ENCODE results near the gene PKP3. TPM values are rescaled to one million over a fixed set of nuclear protein-coding genes. Genes with fewer than 3 reads are reported as not detected.
"Not testable (repeated sequence)": the region's sequence is repeated elsewhere in the genome, so short reads cannot be mapped to it uniquely, and the experiment has no call there.

Gene PKP3
- total RNA-seq, 2 donors from 2014 or later = 0.12 TPM; not detected in 1

DNA sequence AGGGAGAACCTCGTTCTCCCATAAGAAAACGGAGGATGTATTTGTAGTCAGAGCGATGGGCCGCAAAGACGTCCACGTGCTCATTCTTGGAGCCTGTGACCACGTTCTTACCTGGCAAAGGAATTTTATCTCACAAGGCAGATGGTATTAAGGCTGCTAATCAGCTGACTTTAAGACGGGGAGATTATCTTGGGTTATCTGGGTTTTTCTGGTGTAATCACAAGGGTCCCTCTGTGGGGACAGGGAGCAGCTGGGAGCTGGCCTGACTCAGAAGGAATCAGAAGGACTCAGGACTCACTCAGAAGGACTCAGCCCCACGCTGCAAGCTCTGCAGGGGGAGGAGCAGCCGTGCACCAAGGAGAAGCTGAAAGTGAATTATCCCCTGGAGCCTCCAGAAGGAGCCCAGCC is 28.2 kb downstream of the PKP3 start:
- no peaks in the 10 kb centered on the region for H3K9me3 Mint-ChIP-seq
- DNase-seq (ENCODE audit: low spot score in 2 of 2) = peak in 1 of 2 donors; percentile 2
- peaks cover 6 to 7% of the 10 kb centered on the region in 2 donors for H3K36me3 Mint-ChIP-seq
- ATAC-seq = no peak
- H3K27ac Mint-ChIP-seq = no peak overlapping the region

DNA sequence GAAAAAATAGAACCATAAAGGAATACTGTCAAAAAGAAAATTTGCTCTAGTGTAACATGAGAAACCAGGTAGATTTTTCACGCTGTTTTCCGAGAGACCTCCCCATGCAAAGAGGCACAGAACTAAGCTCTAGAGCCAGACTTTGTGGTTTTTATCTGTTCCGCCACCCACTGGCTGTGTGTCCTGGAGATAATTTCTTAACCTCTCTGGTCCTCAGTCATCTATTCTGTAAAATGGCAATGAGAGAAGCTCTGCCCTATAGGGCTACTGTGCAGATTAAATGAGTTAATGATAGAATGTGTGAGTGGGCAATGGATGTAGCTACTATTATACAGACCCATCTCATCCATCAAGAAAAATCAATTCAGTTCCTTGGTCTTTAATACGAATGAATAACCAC is 30.2 kb downstream of the PKP3 start:
- Mint-ChIP-seq H3K9me3 (no peaks in the 10 kb centered on the region), H3K27ac (no peak overlapping the region), H3K36me3 (peaks cover 6 to 7% of the 10 kb centered on the region in 2 donors)
- no peak for ATAC-seq
- DNase-seq (ENCODE audit: low spot score in 2 of 2) = no peak

DNA sequence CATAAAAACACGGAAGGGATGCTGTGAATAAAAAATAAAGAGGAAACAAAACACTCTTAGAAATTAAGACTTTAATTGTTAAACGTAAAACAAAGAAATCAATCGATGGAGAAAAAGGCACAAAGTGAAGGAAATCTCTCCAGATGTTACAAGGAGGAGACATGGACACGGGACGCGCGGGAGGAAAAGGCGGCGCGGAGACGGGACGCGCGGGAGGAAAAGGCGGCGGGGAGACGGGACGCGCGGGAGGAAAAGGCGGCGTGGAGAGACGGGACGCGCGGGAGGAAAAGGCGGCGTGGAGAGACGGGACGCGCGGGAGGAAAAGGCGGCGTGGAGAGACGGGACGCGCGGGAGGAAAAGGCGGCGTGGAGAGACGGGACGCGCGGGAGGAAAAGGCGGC is 30.8 kb downstream of the PKP3 start:
- H3K36me3 Mint-ChIP-seq; DNase-seq (ENCODE audit: low spot score in 2 of 2); H3K9me3 Mint-ChIP-seq; H3K27ac Mint-ChIP-seq; ATAC-seq: not testable (repeated sequence)

DNA sequence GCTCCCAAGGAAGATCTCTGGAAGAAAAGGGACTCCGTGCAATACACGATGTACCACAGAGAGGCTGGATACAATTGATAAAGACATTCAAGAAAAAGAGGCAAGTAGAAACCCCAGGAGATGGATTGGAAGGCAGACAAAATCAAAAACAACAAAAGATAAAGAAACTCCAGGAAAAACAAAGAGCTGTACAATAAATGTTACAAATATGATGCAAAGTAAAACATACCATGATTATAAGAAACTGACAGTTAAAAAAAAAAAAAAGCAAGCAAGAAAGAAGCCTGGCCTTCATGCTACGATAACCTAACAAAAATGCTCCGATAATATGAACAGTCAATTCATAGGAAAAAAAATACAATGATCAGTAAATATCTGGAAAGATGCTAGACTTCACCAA is 31.3 kb downstream of the PKP3 start:
- ATAC-seq = no peak
- no peak overlapping the region for H3K27ac Mint-ChIP-seq

DNA sequence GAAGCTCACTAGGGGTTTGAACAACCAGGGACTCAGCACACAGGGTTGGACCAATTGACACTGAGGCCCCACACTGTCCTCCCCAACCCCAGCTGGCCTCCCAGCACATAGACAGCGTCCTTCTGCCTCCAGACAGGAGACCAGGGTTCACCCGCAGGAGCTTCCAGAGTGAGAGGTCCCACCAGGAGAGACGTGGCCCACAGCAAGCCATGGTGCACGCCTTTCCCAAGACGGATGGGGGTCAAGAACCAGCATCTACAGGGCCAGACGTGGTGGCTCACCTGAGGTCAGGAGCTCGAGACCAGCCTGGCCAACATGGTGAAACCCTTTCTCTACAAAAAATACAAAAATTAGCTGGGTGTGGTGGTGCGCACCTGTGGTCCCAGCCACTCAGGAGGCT is 32.8 kb downstream of the PKP3 start:
- no peak overlapping the region for H3K27ac Mint-ChIP-seq

More for the DNA sequence above, 31.3 kb downstream of the PKP3 start:
- no peak for DNase-seq (ENCODE audit: low spot score in 2 of 2)
- no peaks in the 10 kb centered on the region for H3K9me3 Mint-ChIP-seq
- peaks cover 6 to 7% of the 10 kb centered on the region in 2 donors for H3K36me3 Mint-ChIP-seq

DNA sequence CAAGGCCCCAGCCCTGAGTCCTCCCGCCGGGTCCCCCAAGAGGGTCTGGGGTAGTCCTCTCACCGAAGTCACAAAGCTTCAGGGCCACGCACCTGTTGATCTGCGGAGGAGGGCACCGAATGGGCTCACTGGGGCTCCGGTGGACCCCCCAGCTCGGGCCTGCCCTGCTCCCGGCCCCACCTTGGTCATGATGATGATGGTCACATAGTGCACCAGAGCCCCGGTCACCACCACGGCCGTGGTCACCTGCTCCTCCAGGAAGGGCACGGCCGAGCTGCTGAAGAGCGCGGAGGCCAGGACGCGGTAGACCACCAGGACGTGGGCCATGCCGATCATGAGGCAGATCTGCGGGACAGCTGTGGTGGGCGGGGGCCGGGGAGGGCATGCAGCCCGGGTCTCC is 34.3 kb downstream of the PKP3 start:
- DNase-seq (ENCODE audit: low spot score in 2 of 2) (peak in 1 of 2 donors; percentile 42), ATAC-seq (no peak)
- Mint-ChIP-seq H3K36me3 (peaks cover 6 to 7% of the 10 kb centered on the region in 2 donors), H3K27ac (no peak overlapping the region), H3K9me3 (no peaks in the 10 kb centered on the region)

More for the DNA sequence above, 32.8 kb downstream of the PKP3 start:
- Mint-ChIP-seq H3K9me3 (no peaks in the 10 kb centered on the region), H3K36me3 (peaks cover 6 to 7% of the 10 kb centered on the region in 2 donors)
- no peak for DNase-seq (ENCODE audit: low spot score in 2 of 2)
- ATAC-seq = no peak

DNA sequence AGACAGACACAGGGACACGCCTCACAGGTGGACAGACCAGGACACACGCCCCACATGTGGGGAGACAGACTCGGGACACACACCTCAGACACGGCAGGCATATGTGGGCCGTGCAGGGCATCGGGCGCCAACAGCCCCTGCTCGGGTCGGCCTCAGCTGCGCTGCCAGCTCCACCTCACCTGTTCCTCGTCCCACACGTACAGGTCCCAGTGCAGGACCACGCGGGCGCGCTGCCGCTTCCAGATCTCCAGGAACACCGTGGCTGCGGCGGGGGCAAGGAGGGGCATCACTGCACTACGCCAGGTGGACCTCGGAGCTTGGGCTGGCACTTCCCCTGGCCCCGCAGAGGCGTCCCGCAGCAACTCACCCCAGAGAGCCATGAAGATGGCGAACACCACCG is 35.4 kb downstream of the PKP3 start:
- peak in 1 of 2 donors; percentile 47 for DNase-seq (ENCODE audit: low spot score in 2 of 2)
- no peak overlapping the region for H3K27ac Mint-ChIP-seq
- ATAC-seq = no peak
- H3K36me3 Mint-ChIP-seq = peaks cover 4% of the 10 kb centered on the region in 2 donors
- no peaks in the 10 kb centered on the region for H3K9me3 Mint-ChIP-seq

DNA sequence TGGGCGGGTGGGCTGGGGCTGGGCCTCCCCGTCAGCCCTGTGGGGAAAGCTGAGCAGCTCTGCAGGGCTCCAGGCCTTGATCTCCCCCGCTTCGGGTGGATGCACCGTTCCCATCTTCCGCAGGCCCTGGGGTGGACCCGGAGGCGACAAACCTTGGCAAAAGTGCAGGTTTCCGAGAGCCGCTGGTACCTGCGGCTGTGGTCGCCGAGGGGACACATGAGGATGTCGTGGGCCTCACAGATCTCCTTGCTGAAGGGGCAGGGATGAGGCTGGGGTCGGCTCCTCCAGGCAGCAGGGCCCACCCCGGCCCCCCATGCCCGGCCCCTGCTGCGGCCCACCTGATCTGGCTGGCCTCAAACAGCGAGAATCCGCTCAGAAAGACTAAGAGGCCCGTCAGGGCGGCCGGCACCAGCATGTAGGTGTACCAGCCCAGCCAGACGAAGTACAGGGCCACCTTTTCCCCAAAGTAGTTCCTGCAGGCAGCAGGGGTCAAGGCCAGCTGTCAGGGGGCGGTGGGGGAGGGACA is 36.0 kb downstream of the PKP3 start:
- peak in 1 of 2 donors; percentile 44 for DNase-seq (ENCODE audit: low spot score in 2 of 2)
- H3K27ac Mint-ChIP-seq = no peak overlapping the region
- peak in 1 of 2 donors; percentile 26 for ATAC-seq

DNA sequence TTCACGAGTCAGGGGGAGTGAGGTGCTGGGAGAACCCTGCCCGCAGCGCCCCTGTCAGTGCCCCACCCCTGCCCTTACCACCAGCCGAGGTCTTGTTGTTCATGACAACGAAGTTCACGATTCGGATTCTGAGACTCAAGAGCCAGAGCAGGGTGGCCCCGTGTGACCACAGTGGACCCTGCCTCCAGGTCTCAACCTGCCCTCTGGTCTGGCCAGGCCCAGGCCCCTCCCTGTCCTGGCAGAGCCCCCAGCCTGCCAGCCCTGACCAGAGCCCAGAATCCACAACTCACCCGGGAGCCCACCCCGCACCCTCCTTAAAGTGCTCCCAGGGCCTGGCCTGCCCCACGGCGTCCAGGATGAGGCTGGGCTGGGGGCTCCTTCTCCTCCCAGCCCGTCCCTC is 37.9 kb downstream of the PKP3 start:
- DNase-seq (ENCODE audit: low spot score in 2 of 2) (peak in 1 of 2 donors; percentile 50), ATAC-seq (no peak)
- H3K27ac Mint-ChIP-seq = no peak overlapping the region
- H3K9me3 Mint-ChIP-seq = no peaks in the 10 kb centered on the region
- H3K36me3 Mint-ChIP-seq = no peaks in the 10 kb centered on the region

More for the DNA sequence above, 36.0 kb downstream of the PKP3 start:
- no peaks in the 10 kb centered on the region for H3K9me3 Mint-ChIP-seq
- H3K36me3 Mint-ChIP-seq = no peaks in the 10 kb centered on the region

DNA sequence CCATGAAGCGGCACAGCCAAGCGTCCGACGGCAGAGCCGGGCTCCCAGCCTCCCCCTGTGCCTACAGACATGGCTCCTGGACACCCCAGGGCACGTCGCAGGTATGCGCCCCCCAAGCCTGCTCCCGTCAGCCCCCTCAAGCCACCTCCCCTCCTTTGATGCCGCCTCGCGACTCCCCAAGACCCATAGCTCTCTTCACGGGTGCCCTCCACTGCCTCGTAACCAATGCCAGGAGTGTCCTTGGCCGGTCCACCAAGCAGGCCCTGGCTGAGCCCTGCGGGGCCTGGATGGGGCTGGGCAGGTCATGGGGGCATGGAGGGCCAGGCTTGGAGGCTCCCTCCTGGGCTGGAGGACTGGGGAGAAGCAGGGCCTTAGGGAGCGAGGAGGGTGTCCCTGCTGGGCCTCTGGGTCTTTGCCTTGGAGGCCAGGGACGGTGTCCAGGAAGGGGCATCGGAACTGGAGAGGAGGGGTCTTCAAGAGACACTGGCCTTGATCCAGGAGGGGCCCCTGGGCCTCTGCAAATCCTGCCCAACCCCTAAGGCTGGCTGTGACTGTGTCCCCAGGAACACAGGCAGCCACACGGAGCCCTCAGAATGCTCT is 38.6 kb downstream of the PKP3 start:
- no peaks in the 10 kb centered on the region for H3K9me3 Mint-ChIP-seq
- ATAC-seq (no peak), DNase-seq (ENCODE audit: low spot score in 2 of 2) (peak in 1 of 2 donors; percentile 50)
- no peak overlapping the region for H3K27ac Mint-ChIP-seq
- no peaks in the 10 kb centered on the region for H3K36me3 Mint-ChIP-seq

DNA sequence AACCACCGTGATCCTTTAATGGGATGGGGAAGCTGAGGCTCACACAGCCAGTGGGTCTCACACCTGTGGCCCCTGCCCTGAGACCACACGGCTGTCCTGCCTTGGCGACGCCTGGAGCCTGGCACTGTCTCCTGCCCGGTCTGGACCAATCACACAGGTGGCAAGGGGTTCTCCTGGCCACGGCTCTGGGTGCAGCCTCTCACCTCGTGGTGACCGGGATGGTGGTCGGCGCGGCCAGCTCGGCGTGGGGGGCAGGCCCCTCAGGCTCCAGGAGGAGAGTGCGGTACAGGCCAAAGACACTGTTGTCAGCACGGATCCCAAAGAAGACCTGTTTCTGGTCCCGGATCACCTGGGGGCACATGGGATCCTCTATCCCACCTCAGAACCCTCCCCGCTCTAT is 39.1 kb downstream of the PKP3 start:
- H3K27ac Mint-ChIP-seq = no peak overlapping the region
- H3K9me3 Mint-ChIP-seq = no peaks in the 10 kb centered on the region
- no peaks in the 10 kb centered on the region for H3K36me3 Mint-ChIP-seq
- ATAC-seq (no peak), DNase-seq (ENCODE audit: low spot score in 2 of 2) (peak in 1 of 2 donors; percentile 34)

DNA sequence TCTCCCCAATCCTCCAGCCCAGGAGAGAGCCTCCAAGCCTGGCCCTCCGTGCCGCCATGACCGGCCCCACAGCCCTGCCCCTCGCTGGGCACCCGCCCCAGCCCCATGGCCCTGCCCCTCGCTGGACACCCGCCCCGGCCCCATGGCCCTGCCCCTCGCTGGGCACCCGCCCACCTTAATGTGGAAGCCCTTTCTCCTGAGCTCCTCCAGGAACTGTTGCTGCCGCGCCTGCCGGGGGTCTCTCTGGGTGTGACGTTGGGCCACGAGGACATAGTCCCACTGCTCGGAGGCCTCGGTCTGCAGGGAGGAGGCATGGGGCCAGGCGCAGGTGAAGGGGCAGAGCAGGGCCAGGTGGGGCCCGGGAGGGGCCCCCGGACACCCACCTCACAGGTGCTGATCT is 39.6 kb downstream of the PKP3 start:
- ATAC-seq = no peak
- no peaks in the 10 kb centered on the region for H3K9me3 Mint-ChIP-seq
- H3K36me3 Mint-ChIP-seq = no peaks in the 10 kb centered on the region
- H3K27ac Mint-ChIP-seq = no peak overlapping the region
- peak in 1 of 2 donors; percentile 51 for DNase-seq (ENCODE audit: low spot score in 2 of 2)

DNA sequence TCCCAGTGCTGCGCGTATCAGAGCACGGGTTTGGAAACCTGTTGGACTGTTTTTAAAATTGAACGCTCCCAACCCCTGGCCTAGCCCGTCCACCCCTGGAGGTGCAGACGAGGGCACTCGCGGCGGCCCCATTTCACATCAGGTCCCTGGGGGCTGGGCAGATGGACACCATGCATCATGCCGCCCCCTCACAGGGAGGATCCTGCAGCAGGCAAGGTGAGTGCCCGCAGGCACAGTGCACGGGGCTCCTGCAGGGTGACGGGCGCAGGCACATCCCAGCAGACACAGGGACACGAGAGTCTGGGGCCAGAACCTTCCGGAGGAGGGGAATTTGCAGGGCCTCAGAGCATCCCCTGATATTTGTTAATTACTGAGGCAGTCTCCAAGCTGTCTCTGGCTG is 40.5 kb downstream of the PKP3 start:
- H3K27ac Mint-ChIP-seq = no peak overlapping the region

DNA sequence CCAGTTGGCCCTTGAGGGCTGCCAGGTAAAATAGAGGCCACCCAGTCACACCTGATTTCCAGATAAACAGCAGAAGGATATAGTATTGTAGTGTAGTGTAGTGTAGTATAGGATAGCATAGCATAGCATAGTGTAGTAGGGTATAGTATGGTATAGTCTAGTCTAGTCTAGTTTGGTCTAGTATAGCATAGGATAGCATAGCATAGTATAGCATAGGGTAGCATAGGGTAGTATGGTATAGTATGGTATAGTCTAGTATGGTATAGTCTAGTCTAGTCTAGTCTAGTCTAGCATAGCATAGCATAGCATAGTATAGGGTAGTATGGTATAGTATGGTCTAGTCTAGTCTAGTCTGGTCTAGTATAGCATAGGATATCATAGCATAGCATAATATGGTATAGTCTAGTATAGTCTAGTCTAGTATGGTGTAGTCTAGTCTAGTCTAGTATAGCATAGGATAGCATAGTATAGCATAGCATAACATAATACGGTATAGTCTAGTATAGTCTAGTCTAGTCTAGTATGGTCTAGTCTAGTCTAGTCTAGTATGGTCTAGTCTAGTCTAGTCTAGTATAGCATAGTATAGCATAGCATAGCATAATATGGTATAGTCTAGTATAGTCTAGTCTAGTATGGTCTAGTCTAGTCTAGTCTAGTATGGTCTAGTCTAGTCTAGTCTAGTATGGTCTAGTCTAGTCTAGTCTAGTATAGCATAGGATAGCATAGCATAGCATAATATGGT is 41.2 kb downstream of the PKP3 start:
- peak overlapping the region in 1 of 2 donors; percentile 37 for H3K27ac Mint-ChIP-seq
- not testable (repeated sequence) for H3K9me3 Mint-ChIP-seq; DNase-seq (ENCODE audit: low spot score in 2 of 2); H3K36me3 Mint-ChIP-seq
- ATAC-seq = peak; percentile 9 to 27

More for the DNA sequence above, 40.5 kb downstream of the PKP3 start:
- ATAC-seq = no peak
- H3K36me3 Mint-ChIP-seq = no peaks in the 10 kb centered on the region
- no peaks in the 10 kb centered on the region for H3K9me3 Mint-ChIP-seq
- peak in 1 of 2 donors; percentile 51 for DNase-seq (ENCODE audit: low spot score in 2 of 2)

DNA sequence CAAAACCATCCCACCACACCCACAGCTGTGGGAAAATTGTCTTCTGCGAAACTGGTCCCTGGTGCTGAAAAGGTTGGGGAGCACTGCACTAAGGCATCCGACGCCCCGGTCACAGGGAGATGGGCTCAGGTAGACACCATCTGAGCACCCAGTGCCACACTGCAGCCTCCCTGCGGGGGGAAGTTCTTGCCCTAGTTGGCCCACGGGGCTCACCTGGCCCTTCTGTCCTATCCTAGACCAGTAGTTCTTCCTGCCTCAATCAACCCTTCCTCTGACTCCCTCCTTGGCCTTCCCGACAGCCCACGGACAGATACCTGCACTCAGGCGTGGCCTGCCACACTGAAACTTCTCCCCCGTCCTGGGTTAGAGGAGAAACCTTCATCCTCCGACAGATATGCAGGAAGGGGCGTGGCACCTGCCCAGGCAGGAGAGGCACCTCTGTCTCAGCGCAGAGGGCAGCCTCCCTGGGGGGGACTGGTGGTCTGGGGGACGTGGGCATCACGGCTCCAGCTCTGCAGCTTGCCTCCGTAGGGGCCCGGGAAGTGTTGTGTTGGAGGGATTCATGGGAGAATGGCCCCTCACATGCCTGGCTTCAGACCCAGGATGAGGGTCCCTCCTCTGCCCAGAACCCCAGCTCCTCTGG is 43.3 kb downstream of the PKP3 start:
- no peak overlapping the region for H3K27ac Mint-ChIP-seq
- ATAC-seq = no peak

DNA sequence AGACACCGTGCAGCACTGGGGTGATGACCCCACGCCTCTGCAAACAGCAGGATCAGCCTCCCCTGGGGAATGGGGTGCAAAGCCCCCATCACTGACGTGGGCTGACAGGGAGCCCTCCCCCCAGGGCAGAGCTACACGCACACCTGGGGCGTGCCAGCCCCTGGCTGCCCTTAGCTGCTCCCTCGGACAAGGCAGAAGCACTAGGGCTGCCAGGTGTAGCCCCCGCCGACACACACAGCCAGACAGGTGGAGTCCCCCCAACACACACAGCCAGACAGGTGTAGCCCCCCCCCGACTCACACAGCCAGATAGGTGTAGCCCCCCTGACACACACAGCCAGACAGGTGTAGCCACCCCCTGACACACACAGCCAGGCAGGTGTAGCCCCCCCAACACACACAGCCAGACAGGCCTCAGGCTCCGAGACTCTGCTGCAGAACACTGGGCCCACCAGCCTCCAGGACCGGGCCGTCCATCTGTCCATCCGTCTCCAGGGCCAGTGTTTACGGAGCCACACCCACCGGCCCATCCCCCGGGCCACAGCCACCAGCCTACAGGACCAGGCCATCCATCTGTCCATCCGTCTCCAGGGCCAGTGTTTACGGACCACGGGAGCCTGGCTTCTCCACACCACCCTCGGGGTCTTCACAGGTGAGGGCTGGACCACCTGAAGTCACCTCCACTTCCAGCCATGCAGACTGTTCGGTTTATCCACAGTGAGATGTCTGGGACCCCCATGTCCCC is 44.3 kb downstream of the PKP3 start:
- ATAC-seq (no peak), DNase-seq (ENCODE audit: low spot score in 2 of 2) (no peak)
- Mint-ChIP-seq H3K27ac (no peak overlapping the region), H3K36me3 (no peaks in the 10 kb centered on the region), H3K9me3 (no peaks in the 10 kb centered on the region)

More for the DNA sequence above, 43.3 kb downstream of the PKP3 start:
- Mint-ChIP-seq H3K9me3 (no peaks in the 10 kb centered on the region), H3K36me3 (no peaks in the 10 kb centered on the region)
- no peak for DNase-seq (ENCODE audit: low spot score in 2 of 2)
